COR-L47 (cell line): Measurements from ENCODE around the gene ZNF496.
"Not testable (repeated sequence)": the region's sequence is repeated elsewhere in the genome, so short reads cannot be mapped to it uniquely, and the experiment has no call there.

Experiments
- DNase-seq: peaks from one replicate; lab custom pipeline; 2025; lab: John Stamatoyannopoulos, UW

Gene ZNF496

DNA sequence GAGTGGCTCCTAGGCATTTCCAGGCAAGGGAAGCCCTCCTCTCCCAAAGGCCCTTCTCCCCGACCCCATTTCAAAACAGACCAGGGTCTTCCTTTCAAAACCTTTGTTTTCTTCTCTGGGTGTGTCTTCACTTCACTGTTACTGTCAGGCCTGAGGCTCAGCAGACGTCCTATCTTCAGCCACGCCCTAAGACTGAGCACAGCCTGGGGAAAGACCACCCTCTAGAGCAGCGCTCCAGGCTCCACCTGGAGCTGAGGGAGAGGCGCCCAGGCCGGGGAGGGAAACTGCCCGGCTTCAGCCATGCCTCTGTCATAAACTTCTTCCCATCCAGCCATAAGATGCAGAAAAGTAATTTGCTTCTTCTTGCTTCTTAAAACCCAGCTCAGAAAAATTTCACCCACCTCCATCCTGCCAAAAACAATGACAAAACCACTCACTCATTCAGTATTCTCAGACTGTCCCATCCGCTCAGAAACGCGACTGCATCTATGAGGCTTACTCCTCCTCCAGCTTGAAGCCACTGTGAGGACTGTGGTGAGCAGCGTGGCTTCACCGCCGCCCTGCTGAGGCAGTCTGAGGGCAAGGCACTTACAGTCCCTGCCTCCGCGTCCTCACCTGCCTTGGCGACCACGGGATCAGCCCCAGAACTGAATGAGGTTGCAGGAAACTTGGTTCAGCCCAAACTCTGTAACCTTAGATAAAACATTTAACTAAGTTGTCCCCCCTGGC lies 39.7 kb downstream of the ZNF496 start:
- no peak for DNase-seq

DNA sequence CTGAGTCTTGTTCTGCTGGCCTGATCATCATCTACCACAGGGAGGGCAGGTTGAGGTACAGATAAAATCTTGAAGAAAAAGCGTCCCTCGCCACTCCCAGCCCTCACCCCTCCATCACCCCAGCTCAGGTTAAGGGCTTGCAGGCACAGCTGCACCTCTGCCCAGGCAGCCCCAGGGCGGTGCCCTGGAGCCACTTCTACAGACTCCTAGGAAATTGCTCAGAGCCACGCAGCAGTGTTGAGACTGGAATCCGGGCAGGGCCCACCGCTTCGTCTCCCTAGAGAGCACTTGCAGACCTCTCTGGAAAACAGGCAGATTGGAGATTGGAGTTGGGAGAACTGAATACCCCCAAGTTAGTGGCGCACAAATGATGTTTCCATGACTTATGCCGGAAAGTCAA lies 40.5 kb downstream of the ZNF496 start:
- no peak for DNase-seq

DNA sequence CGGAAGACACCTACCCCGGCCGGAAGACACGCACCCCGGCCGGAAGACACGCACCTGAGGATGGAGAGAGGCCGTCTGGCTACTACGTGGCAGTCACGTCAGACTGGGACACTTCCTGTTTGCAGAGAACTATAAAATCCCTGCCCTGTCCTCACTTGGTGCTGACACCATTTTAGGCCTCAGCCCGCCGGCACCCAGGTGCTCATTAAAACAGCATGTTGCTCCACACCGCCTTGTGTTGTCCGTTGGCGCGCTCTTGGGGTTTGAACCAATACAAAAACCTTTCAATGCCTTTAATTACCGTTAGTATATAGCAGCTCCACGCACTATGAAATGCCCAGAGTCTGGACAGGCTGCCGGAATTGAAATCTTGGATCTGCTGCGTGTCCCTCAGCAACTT lies 41.1 kb downstream of the ZNF496 start:
- DNase-seq = no peak

DNA sequence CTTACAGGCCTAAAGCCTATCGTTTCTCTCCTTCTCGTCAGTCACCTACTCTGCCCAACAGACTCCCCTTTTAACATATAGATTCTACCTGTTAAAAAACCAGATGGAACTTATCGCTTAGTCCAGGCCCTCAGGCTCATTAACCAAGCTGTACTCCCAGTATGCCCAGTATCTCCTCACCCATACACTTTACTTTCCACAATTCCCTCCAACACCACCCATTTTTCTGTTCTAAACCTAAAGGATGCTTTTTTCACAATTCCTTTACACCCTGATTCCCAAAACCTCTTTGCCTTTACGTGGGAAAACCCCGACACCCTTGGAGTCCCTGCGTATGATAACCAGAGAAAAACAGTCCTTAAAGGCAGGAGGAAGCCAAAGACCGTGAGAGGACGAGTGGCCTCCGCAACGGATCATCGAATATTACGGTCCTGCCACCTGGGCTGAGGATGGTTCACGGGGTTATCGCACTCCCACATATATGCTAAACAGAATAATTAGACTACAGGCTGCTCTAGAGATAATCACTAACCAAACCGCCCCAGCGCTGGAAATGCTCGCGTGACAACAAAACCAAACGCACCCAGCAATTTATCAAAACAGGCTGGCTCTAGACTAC lies 42.3 kb downstream of the ZNF496 start:
- DNase-seq = not testable (repeated sequence)

DNA sequence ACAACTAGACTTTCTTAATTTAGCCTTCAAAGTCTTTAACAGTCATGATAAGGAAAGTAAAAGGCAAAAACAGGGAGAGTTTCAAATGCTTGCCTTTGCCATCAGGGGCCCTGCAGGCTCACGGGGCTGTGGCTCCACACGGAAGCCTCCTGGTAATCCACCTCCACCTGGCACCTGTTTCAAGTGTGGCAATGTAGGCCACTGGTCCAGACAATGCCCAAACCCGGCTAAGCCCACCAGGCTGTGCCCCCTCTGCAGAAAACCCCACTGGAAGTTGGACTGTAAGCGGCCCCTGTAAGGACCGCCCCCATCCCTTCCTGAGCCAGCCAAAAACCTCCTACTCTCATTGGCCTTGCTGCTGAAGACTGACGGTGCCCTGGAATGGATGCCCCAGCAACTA lies 43.3 kb downstream of the ZNF496 start:
- DNase-seq = no peak

DNA sequence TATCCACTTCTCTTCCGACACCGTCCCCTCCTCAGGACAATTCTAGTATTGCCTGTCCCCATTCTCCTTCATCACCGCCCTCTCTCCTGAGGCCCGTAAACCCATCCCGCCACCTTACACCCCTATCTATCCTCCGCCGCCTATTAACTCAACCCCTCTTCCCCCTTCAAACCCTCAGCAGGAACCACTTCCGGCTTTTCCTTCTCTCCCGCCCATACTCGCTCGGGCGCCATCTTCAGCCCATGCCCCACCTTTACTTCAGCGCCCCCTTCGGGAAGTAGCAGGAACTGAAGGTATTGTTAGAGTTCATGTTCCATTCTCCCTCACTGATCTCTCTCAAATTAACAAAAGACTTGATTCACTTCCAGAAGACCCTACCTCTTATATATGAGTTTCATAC lies 44.2 kb downstream of the ZNF496 start:
- DNase-seq = no peak

DNA sequence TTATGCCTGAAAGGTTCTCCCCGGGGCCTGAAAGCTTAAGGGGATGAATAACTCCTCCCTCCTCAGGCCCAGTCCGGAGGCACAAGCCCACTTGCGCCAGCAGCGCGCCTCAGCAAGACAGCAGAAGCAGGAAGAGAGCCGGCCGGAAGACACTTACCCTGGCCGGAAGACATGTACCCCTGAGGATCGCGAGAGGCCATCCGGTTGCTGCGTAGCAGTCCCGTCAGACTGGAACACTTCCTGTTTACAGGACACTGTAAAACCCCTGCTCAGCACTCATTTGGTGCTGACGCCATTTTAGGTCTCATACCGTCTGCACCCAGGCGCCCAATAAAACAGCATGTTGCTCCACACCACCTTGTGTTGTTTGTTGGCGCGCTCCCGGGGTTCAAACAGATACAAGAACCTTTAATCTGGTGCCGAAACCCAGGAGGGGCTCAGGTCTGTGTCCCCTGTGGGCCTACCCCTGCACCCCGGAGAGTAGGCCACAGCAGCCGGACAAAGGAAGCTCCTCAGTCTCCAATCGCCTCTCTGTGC lies 45.5 kb downstream of the ZNF496 start:
- DNase-seq = no peak

DNA sequence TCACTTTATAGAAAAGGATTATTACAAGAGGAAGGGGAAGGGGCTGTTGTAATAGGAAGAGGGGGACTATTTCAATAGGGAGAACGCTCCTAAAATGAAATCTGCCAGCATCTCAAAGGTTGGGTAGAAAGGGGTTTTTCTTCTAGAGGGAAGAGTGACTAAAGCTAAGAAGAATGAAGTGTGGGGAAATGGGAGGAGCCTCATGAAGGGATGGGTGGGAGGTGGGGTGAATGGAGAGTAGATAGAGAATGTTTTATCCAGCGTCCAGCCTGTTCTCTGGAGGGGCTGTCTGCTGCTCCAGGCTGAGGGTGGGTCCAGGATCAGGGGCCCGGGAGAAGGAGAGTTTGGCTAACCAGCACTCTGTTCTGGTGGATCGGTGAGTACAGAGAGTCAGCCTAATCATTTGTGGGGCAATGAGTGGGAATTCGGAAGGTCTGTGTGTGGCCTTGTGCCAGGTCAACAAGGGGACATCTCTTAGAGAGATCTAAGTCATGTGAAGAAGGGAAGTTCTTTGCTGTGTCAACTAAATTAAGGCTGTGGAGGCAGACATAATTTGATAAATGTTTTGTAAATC lies 50.6 kb downstream of the ZNF496 start:
- no peak for DNase-seq

DNA sequence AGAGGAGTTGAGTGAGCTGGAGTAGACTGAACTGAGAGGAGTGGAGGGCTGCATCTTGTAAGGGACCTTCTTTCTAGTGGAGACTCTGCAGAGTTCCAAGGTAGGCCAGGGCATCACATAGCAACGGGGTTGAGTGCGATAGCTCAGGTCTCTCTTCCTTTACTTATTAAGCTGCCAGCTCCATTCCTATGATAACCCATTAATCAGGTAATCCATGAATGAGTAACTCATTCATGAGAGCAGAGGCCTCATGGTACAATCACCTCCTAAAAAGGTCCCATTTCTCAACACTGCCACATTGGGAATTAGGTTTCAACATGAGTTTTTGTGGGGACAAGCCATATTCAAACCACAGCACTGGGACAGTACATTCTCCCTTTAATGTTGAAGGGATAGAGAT lies 54.5 kb downstream of the ZNF496 start:
- DNase-seq = no peak

DNA sequence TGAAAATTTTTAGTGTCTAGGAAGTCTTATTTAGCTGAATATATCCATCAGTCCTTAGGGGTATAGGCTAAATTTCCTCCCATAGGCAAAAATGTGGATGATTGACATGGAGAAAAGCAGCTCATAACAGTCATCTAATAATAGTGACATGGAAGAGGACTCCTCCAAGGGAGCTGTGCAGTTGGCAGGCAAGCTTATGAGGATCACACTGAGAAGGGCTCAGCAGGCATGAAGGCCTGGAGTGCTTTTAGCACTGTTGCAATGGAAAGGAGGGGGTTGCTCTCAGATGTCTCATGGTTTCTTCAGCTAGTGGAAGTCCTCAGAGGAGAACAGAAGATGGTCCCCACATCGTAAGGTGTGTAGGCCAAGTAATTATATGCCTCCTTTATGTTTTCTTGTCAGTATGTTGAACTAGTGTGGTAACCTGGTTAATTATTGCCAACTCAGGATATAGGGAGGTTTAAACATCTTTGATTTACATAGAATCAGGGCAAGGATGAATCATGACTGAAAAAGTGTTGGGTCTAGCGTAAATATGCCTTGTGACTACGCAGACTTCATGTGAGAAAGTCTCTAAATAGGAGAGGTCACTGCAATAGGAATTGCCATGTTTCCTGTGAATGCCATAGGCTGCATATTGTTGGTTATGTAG lies 56.9 kb downstream of the ZNF496 start:
- DNase-seq = no peak

DNA sequence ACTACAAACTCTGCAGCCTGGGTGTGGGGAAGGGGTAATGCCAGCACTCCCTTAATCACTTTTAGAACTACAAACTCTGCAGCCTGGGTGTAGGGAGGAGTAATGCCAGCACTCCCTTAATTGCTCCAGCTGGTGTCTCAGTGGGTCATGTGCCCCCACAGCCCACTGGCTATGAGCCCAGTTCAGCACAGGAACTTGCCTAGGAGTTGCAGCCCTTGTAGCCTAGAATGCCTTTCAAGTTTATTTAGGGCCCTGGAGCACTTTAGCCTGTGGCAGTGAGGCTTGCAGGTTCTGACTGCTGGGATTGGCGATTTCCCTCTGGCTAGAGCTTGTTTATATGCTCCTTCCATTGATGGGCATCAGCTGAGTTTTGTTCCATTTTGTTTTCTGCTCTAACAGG lies 58.7 kb downstream of the ZNF496 start:
- no peak for DNase-seq

DNA sequence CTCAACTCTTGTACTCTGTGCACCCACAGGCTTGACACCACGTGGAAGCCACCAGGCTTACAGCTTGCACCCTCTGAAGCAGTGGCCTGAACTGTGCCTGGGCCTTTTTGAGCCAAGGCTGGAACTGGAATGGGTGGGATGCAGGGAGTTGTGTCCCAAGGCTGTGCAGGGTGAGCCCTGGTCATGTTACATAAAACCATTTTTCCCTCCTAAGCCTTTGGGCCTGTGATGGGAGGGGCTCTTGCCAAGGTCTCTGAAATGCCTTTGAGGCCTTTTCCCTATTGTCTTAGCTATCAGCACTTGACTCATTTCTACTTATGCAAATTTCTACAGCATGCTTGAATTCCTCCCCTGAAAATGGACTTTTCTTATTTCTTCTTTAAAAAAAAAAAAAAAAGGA lies 61.7 kb downstream of the ZNF496 start:
- DNase-seq = no peak

DNA sequence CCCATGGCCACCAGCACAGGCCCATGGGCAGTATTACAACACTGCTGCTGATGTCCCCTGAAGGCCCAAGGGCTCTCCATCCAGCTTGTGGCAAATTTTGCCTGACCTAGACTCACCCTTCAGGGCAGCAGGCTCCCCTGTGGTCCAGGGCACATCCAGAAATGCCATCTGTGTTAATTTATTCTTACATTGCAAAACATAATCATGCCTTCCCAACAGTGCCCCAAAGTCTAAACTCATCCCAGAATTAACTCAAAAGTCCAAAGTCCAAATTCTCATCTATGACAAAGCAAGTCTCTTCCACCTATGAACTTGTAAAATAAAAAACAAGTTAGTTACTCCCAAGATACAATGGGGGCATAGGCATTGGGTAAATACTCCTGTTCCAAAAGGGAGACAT lies 62.5 kb downstream of the ZNF496 start:
- no peak for DNase-seq

DNA sequence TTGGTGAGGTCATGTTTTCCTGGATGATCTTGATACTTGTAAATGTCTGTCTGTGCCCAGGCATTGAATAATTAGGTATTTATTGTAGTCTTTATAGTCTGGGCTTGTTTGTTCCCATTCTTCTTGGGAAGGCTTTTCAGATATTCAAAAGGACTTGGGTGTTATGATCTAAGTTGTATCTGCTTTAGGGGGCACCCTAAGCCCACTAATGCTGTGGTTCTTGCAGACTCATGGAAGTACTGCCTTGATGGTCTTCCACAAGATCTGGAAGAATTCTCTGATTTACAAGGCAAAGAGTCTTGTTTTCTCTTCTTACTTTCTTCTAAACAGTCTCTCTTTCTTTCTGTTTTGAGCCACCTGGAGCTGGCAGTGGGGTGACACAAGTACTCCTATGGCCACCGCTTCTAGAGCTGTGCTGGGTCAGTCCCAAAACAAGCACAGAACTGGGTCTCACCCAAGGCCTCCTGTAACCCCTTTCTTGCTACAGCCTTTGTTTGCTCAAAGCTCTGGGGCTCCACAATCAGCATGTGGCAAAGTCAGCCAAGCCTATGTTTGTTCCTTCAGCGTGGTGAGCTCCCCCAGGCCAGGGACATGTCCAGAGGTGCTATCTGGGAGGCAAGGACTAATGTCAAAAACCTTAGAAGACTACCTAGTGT lies 63.1 kb downstream of the ZNF496 start:
- DNase-seq = no peak

DNA sequence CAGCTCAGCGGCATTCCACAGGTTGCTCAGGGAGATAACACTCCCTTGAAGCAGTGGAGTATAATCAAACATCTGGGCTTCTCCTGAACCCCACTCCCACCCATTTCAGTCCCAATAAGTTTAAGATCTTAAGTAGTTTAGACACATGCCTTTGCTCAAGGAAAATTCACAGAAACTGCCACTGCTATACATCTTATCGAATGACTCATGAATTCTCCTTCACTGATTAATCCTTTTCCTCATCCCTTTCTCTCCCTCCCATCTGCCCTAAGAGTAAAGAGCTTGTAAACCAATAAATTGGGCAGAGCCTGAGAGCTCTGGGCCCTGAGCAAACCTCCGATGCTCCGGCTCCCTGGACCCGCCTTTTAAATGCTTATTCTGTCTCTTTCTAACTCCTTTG lies 65.6 kb downstream of the ZNF496 start:
- DNase-seq = no peak

DNA sequence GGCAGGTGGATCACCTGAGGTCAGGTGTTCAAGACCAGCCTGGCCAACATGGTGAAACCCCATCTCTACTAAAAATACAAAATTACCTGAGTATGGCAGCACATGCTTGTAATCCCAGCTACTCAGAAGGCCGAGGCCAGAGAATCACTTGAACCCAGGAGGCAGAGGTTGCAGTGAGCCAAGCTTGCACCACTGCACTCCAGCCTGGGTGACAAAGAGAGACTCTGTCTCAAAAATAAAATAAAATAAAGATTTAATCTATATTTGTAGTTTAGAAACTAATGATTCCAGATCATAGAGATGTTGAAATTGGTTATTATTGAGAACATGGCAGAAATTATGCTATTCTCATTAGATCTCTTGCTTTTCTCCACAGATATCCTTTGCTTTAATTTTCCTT lies 75.9 kb downstream of the ZNF496 start, which contains the start of gene VN1R5:
VN1R5 (plus strand) TSS at position 301 of the 400 bp plus-strand sequence.
- not testable (repeated sequence) for DNase-seq

DNA sequence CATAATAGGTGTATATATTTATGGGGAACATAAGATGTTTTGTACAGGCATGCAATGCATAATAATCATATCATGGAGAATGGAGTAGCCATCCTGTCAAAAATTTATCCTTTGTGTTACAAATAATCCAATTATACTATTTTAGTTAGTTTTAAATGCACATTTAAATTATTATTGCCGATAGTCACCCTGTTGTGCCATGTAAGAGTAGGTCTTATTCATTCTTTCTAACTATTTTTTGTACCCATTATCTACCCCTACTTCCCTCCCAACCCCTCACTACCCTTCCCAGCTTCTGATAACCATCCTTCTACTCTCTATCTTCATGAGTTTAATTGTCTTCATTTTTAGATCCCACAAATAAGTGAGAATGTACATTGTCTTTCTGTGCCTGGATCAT lies 84.1 kb downstream of the ZNF496 start:
- no peak for DNase-seq
